NCI-H345 treated with DMSO at 0.1 percent for 48 hours (cell line): Measurements from ENCODE around the gene RUFY4.
"Not testable (repeated sequence)": the region's sequence is repeated elsewhere in the genome, so short reads cannot be mapped to it uniquely, and the experiment has no call there.

Experiments
- DNase-seq: peaks from one replicate; lab custom pipeline; 2025; ENCODE audit not compliant: unreplicated experiment; lab: John Stamatoyannopoulos, UW

The RUFY4 gene

DNA sequence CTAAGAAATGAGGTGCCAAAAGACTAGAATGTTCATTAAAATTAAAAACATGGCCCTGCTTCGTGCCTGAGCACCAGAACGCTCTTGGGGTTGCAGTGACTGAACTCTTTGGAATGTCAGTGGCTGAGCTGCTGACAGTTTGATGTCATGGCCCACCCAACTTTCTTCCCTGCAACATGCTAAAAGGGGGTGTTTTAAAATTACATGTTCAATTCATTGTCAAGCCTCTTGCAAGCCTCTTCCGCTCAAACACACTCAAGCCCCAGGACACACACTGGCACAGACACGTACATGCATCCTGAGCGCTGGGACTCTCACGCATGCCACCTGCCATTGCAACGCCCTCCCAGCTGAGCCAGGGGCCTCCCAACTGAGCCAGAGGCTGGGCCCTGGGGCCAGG is 12.6 kb downstream of the RUFY4 start:
- no peak for DNase-seq

DNA sequence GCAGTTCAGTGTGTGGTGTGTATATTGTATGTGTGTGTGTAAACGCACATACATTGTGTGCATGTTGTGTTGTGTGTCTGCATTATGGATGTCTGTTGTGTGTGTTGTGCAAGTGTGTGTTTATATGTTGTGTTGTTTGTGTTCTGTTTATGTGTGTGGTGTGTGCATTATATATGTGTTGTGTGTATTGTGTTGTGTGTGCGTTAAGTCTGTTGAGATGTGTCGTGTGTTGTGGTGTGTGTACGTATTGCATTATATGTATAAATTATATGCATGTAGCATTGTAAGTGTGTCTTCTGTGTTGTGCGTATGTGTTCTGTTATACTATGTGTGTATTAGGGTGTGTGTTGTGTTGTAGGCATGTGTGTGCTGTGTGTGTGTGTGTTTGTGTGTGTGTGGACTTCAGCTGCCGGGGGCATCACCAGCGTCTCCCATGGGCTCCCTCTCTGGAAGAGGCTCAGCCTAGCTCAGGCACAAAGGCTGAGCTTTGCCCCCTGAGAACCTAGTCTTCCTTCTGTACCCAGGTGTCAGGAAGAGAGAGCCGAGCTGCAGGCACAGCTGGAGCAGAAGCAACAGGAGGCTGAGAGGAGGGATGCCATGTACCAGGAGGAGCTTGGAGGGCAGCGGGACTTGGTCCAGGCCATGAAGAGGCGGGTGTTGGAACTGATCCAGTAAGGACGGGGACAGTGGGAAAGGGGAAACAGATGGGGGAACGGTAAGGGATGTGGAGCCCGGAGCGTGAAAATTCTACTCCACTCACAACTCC is 13.7 kb downstream of the RUFY4 start:
- no peak for DNase-seq

DNA sequence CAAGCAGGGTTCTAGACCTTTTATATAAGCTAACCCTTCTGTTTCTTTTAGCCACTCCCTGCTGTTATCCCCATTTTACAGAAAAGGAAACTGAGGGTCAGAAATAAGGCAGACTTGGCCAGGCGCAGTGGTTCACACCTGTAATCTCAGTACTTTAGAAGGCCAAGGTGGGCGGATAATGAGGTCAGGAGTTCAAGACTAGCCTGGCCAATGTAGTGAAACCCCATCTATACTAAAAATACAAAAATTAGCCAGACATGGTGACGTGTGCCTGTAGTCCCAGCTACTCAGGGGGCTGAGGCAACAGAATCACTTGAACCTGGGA is 14.3 kb downstream of the RUFY4 start:
- no peak for DNase-seq

DNA sequence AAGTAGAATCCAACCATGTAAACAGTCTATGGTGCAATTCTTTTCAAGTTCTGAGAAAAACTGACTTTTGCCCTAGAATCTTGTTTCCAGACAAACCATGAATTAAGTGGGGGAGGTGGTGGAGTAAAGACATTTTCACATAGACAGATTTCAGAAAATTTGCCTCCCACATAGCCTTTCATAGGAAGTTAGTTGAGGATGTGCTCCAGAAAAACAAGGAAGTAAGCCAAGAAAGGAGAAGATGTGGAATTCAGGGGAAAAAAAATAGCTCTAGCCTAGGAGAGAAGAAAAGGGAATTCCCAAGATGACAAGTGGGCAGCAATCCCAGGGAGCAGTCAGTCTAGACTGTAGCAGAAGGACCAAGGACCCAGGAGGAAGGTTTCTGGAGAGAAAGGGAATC is 17.4 kb downstream of the RUFY4 start:
- DNase-seq, result no peak

DNA sequence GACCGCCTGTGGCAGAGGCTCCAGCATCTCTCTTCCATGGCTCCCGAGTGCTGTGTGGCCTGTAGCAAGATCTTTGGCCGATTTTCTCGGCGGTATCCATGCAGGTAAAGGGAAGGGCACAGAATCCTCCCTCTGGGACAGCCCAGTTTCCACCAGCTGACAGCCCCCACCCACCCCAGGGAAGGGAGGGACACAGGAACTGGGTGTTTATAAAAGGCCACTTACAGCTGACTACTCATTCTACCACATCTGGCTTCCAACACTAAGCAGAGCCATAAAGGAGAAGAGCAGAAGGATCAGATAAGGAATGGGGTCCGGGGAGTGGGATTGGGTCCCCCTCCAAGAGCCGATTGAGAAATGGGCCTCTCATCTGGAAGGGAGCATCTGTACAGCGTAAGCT is 20.2 kb downstream of the RUFY4 start:
- DNase-seq, result no peak

DNA sequence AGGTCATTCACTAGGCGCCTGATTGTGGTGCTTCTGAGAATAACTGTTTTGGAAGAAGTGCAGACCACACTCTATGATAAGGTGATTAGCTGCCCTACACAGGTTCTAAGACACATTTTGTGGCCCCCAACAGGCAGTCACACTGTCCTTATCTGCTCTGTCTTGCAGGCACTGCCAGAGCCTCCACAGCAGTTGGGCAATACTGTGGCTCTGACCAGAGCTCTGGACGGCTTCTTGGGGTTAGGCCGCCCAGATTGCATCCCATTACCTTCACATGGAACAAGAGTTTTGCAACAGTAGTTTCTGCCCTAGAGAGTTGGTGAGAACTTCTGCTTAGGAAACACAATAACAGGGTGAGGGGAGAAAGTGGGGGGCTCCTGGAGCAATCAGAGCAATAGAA is 22.7 kb downstream of the RUFY4 start:
- no peak for DNase-seq

DNA sequence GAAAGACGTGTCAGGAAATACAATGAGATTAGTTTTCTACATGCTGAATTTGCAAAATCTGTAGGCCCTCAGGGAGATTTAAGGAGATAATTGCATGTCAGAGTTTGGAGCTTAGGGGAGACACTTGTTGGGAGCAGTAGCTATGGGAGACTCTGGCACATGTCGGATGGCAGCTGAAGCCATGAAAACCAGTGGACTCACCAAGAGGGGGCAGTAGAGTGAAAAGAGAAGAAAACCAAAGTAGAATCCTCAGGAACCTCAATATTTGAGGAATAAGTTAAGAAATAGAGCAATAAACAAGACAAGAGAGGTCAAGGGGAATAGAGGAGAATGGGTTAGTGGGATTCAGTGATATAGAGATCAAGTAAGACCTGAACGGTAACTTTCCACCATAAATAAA is 24.8 kb downstream of the RUFY4 start:
- DNase-seq, result no peak

DNA sequence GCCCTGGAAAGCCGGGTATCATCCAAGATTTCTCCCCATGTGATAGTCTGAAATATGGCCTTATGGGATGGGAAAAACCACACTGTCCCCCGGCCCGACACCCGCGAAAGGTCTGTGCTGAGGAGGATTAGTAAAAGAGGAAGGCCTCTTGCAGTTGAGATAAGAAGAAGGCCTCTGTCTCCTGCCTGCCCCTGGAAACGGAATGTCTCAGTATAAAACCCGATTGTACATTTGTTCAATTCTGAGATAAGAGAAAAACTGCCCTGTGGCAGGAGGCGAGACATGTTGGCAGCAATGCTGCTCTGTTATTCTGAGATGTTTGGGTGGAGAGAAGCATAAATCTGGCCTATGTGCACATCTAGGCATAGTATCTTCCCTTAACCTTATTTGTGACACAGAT is 26.8 kb downstream of the RUFY4 start:
- no peak for DNase-seq

DNA sequence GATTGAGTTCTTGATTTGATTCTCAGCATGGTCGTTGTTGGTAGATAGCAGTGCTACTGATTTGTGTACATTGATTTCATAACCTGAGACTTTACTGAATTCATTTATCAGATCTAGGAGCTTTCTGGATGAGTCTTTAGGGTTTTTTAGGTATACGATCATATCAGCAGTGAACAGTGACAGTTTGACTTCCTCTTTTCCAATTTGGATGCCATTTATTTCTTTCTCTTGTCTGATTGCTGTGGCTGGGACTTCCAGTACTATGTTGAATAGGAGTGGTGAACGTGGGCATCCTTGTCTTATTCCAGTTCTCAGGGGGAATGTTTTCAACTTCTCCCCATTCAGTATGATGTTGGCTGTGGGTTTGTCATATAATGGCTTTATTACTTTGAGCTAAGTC is 28.9 kb downstream of the RUFY4 start:
- DNase-seq, result no peak

DNA sequence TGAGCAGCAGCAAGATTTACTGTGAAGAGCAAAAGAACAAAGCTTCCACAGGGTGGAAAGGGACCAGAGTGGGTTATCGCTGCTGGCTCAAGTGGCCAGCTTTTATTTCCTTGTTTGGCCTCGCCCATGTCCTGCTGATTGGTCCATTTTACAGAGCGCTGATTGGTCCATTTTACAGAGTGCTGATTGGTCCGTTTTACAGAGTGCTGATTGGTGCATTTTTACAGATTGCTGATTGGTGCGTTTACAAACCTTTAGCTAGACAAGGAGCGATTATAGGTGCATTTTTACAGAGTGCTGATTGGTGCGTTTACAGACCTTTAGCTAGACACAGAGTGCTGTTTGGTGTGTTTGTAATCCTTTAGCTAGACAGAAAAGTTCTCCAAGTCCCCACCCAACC is 39.8 kb downstream of the RUFY4 start:
- not testable (repeated sequence) for DNase-seq

DNA sequence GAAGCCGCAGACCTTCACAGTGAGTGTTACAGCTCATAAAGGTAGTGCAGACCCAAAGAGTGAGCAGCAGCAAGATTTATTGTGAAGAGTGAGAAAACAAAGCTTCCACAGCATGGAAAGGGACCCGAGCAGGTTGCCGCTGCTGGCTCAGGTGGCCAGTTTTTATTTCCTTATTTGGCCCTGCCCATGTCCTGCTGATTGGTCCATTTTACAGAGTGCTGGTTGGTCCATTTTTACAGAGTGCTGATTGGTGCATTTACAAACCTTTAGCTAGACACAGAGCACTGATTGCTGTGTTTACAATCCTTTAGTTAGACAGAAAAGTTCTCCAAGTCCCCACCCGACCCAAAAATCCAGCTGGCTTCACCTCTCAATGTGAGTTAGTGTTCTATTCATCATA is 52.7 kb downstream of the RUFY4 start:
- DNase-seq, result not testable (repeated sequence)

DNA sequence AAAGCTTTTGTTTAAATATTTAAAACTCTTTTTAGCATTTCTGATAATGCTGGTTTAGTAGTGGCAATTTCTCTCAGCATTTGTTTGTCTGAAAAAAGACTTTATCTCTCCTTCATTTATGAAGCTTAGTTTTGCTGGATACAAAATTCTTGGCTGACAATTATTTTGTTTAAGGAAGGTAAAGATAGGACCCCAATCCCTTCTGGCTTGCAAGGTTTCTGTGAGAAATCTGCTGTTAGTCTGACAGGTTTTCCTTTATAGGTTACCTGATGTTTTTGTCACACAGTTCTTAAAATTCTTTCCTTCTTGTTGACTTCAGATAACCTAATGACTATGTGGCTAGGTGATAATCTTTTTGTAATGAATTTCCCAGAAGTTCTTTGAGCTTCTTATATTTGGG is 53.2 kb downstream of the RUFY4 start:
- not testable (repeated sequence) for DNase-seq

DNA sequence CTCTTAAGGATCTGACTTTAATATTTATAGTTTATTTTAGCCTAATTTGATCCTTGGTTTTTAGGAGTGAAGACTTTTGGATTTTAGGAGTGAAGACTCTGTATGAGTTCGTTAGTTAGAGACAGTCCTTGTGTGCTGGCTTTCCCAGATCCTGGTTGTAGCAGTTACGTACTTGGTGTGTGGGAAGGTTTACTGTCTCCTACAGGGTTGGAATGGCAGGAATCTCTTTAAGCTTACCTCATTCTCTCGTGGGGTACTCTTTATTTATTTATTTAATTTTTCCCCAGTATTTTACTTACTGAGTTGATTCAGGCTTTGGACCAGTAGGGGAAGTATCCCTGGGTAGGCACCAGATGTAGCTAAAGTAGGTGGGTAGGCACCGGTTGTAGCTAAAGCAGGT is 54.9 kb downstream of the RUFY4 start:
- no peak for DNase-seq

DNA sequence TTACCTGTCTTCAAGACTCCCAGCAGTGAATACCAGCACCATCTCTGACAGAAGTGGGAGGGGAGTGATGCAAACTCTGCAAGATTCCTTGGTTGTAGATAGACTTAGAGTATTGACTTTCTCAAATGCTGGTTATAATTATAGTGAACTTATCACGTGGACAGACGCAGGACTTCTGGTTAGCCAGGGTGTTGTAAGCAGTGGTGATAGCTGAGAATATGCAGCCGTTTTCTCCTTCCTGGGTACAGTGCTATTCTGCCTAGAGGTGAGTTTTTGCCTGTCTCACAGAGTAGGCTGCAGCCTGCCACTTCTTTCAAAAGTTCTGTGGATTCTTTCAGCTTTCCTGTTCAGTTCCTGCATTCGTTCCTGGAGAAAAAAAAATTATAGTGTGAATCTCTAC is 56.0 kb downstream of the RUFY4 start:
- no peak for DNase-seq

DNA sequence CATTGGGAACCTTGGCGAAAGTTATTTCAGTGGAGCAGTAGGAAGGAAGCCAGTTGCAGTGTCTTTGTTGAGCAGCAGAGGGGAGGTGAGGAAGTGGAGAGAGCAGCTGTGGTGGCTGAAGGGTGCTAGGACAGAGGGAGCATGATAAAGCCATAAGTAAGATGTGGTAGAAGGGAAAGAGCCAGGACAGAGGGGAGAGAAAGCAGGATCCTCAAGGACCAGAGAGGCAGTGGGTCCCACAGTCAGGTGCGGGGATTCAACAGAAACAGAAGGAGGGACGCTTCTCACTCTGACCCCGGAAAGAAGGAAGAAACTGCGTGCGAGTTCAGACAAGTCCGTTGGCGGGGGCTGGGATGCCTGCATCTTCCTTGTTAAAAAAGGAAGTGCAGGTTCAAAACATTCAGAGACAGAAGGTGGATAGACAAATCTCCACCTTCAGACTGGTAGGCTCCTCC is 56.6 kb downstream of the RUFY4 start, which contains the start of gene CXCR2:
Gene CXCR2 (plus strand): TSS at position 403 of the 455 bp plus-strand sequence. CDS start 8,774 bp downstream, outside the sequence.
- DNase-seq, result no peak

DNA sequence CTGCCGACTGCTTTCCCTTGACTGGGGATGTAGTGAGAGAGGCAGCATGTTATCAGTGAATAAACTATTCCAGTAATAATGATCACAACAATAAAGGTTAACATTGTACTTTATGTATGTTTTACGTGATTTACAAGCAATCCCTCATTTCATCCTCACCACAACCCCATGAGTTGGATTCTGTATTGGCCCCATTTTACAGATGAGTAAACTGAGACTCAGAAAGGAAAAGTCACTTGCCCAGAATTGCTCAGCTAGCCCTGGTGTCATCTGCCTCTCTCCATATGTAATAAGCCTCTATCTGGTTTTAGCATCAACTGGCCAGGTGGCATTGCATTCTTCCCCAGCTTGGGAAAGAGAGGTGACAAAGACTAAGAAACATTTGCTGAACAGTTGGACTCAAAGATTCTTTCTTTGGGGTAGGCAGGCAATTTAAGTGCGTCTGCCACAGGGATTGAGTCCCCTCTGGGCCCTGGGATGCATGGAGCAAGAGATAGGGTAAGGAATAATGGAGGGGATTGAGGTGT is 58.9 kb downstream of the RUFY4 start:
- no peak for DNase-seq

DNA sequence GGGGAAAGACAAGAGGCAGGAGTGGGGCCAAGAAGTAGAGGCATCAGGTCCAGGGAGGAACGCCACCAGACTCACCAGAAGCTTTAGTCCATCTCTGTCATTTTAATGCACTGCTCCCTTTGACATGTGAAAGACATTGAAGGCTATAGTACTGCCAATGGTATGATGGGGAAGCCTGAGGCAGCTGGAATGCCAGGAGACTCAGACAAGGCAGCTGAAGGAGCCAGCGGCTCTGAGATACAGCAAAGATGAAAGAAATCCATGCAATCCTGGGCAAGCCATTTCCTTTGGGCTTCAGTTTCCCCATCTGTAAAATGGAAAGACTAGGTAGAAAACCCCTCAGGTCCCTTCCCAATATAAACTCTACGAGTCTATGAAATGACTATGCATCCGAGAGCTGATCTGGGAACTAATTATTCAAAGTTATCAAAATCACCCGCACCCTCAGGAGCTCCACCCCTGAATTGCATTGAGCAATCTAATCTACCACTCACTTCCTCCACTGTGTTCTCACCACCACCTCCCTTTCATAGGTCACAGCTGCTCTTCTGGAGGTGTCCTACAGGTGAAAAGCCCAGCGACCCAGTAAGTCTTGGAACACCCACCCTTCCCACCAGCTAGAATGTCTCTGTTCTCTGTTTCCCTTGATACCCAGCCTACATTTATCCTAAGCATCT is 59.9 kb downstream of the RUFY4 start:
- no peak for DNase-seq

DNA sequence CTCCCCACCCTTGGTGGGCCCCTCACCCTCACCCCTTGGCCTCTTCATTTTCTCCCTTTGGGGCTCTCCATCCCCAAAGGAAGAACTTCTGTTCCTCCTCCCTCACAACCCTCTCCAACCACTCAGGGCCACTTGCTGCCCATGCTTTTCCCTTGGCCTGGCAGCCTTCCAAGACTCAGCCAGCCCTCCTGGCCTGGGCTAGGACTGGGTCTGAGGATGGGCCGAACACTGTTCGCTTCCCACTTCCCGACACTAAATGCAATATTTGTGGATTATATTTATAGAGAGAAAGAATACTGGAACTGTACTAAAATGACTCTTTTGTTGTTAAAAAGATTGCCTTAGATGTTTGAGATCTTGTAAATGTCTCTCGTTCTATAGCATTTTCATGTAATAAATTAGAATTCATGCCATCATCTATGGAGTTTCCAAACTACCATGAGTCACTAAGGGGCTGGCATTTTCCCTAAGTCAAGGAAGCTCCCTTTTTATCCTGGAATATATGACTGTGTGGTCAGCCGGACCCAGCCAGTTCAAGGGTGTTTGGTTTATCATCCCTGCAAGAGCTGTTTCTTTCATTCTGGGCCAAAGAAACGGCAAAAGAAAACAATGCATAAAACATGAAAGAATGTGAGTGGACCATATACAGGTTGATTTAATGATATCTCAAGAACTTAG is 60.5 kb downstream of the RUFY4 start:
- no peak for DNase-seq

DNA sequence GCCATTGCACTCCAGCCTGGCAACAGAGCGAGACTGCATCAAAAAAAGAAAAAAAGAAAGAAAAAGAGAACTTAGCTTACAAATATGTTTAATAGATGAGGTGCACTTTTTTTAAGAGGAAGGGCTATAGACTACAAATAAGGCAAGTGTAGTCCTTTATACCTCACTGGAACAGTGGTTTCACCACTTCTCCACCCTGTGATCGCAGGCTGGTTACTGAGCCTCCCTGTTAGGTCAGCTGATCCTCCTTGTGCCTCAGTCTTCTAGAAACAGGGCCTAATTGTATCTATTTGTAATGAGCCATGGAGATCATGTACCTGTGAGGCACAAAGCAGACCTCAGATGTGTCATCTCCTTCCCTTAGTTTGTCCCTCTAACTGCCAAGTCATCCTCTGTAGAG is 61.3 kb downstream of the RUFY4 start:
- no peak for DNase-seq

DNA sequence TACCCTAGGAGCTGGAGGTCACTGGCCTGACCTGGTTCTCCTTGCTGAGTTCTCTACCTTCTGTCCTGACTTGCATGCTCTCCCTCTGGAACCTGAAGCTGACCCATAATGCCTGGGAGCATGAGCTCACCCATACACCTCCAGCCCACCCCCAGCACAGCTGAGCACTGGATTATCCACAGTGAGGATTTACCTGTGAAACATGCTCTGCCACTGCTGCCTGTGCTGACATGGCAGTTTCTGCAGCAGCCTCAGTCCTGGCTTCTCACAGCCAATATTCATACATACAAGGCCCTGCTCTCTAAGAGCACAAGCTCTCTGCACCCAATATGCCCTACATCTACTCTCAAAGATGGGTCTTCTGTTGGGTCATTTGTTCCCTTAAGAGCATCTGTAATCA is 61.8 kb downstream of the RUFY4 start:
- no peak for DNase-seq

DNA sequence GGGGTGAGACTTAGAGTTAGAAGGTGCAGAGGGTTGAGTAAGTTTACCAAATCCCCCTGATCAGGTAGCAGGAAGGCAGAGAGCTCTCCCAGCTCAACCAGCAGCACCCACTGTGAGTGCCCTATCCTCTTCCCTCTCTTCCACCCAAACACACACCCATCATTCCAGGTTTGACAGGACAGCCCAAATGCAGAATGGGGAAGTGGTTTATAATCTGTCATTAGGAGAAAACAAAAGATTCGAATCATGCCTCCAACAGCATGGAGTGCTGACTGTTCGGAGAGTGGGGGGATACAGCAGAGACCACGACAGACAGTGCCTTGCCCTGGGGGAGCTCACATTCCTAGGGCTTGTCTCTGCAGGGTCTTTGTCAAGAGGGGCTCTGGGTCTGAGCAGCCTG is 68.5 kb downstream of the RUFY4 start:
- DNase-seq, result no peak

DNA sequence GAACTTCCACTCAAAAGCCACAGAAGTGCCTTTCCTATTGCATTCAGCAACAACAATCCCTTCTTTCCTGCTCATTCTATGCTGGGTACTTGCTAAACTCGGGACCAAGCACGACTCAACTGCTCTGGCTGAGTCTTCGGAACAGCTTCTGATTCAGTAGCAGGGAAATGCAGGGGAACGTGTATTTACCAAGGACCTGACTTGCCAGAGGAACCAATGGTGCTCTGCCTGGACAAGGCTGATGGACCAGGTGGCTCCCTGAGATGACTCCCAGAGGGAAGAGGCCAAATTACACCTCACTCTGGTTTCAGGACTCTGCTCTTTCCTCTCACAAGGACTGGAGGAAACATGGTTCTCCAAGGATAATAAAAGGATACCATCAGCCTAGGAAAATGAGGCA is 69.0 kb downstream of the RUFY4 start:
- no peak for DNase-seq
